Psoas muscle (tissue), 8 donors: ENCODE results near the gene ADCY1. TPM values are rescaled to one million over a fixed set of nuclear protein-coding genes. Genes with fewer than 3 reads are reported as not detected.

Experiments used
- ATAC-seq, 4 donors: fragments of 200-7000 bp; cut with Tn5 transposase; one replicate each; pipeline ENCODE4 v1.9.1; 2020; ENCODE audit warnings: moderate library complexity in 3 of 4, mild to moderate bottlenecking in 2 of 4
- DNase-seq, 2 donors: peaks; one replicate each; pipeline ENCODE4 v3.0.0-alpha.2; 2020
- H3K27ac ChIP-seq: fragments of 200-600 bp; one replicate; pipeline ENCODE4 v1.8.0; 2022
- H3K27me3 ChIP-seq, 3 donors: fragments of 200-600 bp in 1 of 3; one replicate each; pipeline versions ENCODE4 v1.6.1 to v1.8.0; 2013 to 2022; ENCODE audit warnings: low read length in 2 of 3, mild to moderate bottlenecking in 2 of 3, moderate library complexity in 1 of 3; ENCODE audit not compliant: insufficient read depth in 3 of 3
- H3K36me3 ChIP-seq, 2 donors: fragments of 200-600 bp in 1 of 2; one replicate each; pipeline versions ENCODE4 v1.6.1 to v1.8.0; 2013 to 2022; ENCODE audit warnings: low read depth in 1 of 2, mild to moderate bottlenecking in 1 of 2, moderate library complexity in 1 of 2; ENCODE audit not compliant: insufficient read depth in 1 of 2
- H3K4me1 ChIP-seq: fragments of 200-600 bp; one replicate; pipeline ENCODE4 v1.8.0; 2022
- H3K4me3 ChIP-seq: fragments of 200-600 bp; one replicate; pipeline ENCODE4 v1.8.0; 2022; ENCODE audit warnings: mild to moderate bottlenecking
- H3K9me3 ChIP-seq: fragments of 200-600 bp; one replicate; pipeline ENCODE4 v1.8.0; 2022
- WGBS, 3 donors: extraction: QIAGEN DNeasy Blood & Tissue Kit; methylation state at CpG; one replicate each; pipeline versions ENCODE4 v1.1.6 to v1.1.7; 2013; 5-methylcytosine and 5-hydroxymethylcytosine counted together
- intact Hi-C, 2 donors: fragments of 100-400 bp; cut with DNase I; formaldehyde crosslinking; loops; one replicate each; pipeline versions ENCODE4 v1.11.0 to v1.14.2; 2022
- polyA plus RNA-seq, 3 donors: library from polyadenylated mRNA; stranded (reverse); fragments of 200-250 nt; gene quantifications; one replicate each; pipeline ENCODE4 v1.2.3, GENCODE V29; 2013
- total RNA-seq, 4 donors: library from RNA; stranded (reverse); fragmentation: NEBNext Ultra II Directional in 2 of 4; extraction: Animal tissue kit (Norgen Biotek cat#: 25700) in 2 of 4; gene quantifications; one replicate each; pipeline versions ENCODE4 v1.2.1 to v1.2.4, GENCODE V29; 2021 to 2023
- TF ChIP-seq, protein P1 (sequence below): fragments of 200-600 bp; IDR thresholded peaks from one replicate; pipeline ENCODE4 v1.8.0; 2022; ENCODE audit warnings: antibody characterized with exemption
- donor health status: healthy with polysubstance abuse.
- donor health status: DM: no; HTN: no; CAD: no; lungs with moderate emphysema.
- donor health status: Bipolar disorder and iron deficiency.
- donor health status: healthy.
- donor health status: DM: yes; HTN: yes; CAD: no.
- donor health status: DM: no; HTN: no; CAD: no.
- donor health status: DM: no; HTN: no; CAD: no.
- donor health status: DM: yes; HTN: yes; CAD: no.

Gene ADCY1
- total and polyA plus RNA-seq, 7 donors, result 1.3 to 4.3 (median 2.2) TPM

DNA sequence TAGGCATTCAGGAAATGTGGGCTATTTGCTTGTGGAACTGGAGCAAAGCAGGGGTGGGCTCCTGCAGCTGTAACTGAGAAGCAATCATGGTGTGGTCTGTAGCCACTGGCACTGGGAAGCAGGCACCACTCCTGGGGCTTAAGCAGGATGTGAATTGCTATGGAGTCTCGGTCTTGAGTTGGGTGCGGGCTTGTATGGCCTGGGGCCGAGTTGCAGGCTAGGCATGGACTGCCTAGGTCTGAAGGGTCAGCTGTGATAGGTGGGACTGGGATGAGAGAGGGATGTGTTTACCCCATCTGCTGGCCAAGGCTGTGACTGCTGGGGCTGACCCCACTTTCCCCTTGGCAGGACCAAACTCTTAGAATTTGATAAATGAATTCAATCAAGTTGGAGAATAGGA, 43.0 kb downstream of the ADCY1 start:
- TF ChIP-seq, protein P1, sequence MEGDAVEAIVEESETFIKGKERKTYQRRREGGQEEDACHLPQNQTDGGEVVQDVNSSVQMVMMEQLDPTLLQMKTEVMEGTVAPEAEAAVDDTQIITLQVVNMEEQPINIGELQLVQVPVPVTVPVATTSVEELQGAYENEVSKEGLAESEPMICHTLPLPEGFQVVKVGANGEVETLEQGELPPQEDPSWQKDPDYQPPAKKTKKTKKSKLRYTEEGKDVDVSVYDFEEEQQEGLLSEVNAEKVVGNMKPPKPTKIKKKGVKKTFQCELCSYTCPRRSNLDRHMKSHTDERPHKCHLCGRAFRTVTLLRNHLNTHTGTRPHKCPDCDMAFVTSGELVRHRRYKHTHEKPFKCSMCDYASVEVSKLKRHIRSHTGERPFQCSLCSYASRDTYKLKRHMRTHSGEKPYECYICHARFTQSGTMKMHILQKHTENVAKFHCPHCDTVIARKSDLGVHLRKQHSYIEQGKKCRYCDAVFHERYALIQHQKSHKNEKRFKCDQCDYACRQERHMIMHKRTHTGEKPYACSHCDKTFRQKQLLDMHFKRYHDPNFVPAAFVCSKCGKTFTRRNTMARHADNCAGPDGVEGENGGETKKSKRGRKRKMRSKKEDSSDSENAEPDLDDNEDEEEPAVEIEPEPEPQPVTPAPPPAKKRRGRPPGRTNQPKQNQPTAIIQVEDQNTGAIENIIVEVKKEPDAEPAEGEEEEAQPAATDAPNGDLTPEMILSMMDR, result no peak
- Histone ChIP-seq H3K9me3 (peaks cover 33% of the 10 kb centered on the region), H3K4me3 (no peak overlapping the region), H3K27me3 (no peaks in the 10 kb centered on the region), H3K27ac (no peak overlapping the region), H3K36me3 (no peaks in the 10 kb centered on the region), H3K4me1 (no peaks in the 10 kb centered on the region)
- intact Hi-C loops, result no loop called here
- DNase-seq, result no peak
- no peak for ATAC-seq
- WGBS, 3 donors, result 70 to 82% (median 80%) methylated on average over 3 of the region's 3 CpGs

DNA sequence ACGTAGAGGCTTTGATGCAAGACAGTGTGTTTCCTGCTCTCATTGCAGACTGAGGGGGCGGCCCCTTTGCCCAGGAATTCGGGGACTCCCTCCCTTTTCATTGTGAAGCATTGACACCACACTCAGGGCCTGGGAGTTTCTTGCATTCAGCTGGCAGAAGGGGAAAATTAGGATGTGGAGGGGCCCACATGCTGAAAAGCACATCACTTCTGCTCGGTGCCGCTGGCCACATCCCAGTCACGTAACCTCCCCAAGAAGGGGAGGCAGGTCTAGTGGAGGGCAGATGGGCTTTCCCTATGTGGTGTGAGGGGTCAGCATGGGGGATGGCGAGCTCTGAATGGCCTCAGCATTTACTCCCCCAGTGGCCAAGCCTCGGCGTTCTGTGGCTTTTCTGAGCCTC, 47.9 kb downstream of the ADCY1 start:
- TF ChIP-seq, protein P1, result no peak
- H3K36me3 ChIP-seq, result no peaks in the 10 kb centered on the region
- no peak overlapping the region for H3K27ac ChIP-seq
- DNase-seq (no peak), ATAC-seq (no peak)
- H3K4me3 ChIP-seq, result no peak overlapping the region
- H3K9me3 ChIP-seq, result peaks cover 7% of the 10 kb centered on the region
- intact Hi-C loops, result no loop called here
- H3K4me1 ChIP-seq, result no peaks in the 10 kb centered on the region
- 83 to 87% (median 86%) methylated on average over 9 of the region's 9 CpGs for WGBS, 3 donors
- H3K27me3 ChIP-seq, result no peaks in the 10 kb centered on the region

DNA sequence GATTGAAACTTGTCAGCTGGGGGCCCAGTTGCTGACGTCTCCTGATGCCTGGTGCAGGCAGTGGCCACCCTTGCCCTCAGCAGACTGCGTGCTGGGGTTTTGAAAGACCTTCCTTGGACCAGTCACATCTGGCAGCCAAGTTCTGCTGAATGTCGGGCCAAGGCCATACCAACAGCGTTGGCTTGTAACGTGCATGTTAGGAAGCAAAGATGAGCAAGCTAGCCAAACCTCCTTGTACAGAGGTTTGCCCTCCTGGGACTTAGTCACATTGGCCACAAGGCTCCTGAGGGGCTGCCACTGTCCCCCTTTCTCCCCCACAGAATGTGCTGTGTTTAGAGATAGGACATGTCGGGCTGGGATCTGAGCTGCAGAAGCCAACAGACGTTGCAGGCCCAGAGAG, 49.0 kb downstream of the ADCY1 start:
- DNase-seq, result no peak
- Histone ChIP-seq H3K27me3 (no peaks in the 10 kb centered on the region), H3K36me3 (no peaks in the 10 kb centered on the region), H3K27ac (no peak overlapping the region), H3K4me3 (no peak overlapping the region), H3K4me1 (no peaks in the 10 kb centered on the region), H3K9me3 (peaks cover 7% of the 10 kb centered on the region)
- TF ChIP-seq, protein P1, result no peak
- intact Hi-C loops, result no loop called here
- ATAC-seq, result no peak
- 79 to 84% (median 79%) methylated on average over 7 of the region's 7 CpGs for WGBS, 3 donors

DNA sequence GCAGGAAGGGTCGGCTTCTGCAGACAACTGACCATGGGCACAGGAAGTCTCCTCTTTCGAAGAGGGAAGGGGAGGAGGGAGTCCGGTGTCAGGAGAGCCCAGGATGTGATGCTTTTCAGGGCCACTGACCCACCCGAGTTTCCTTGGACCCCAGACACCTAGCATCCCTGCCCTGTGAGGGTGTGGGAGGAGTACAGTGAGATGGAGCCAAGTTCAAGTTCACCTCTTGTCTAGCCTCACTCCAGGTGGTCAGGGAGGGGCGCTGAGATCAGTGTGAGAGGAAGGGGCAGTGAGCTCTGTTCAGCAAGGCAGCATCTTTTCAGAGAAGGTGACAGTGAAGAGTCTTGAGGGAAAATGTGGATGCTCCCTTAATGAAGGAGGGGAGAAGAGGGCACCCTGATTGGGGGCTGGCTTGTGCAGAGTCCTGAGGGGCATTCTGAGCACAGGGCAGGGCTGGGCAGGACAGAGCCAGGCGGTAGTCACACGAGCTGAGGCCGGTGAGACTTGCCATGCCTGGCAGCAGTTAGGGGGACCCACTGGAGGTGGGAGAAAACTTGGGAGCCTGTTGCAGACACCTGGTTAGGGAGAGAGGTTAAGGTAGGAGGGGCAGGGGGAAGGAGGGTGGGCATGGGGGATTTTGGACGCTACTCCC, 49.7 kb downstream of the ADCY1 start:
- DNase-seq (no peak), ATAC-seq (no peak)
- no peak overlapping the region for H3K27ac ChIP-seq
- WGBS, 3 donors, result 74 to 76% (median 75%) methylated on average over 9 of the region's 9 CpGs
- H3K4me1 ChIP-seq, result no peaks in the 10 kb centered on the region
- no peaks in the 10 kb centered on the region for H3K36me3 ChIP-seq
- intact Hi-C loops, result no loop called here
- no peak overlapping the region for H3K4me3 ChIP-seq
- TF ChIP-seq, protein P1, result no peak
- H3K27me3 ChIP-seq, result no peaks in the 10 kb centered on the region
- peaks cover 6% of the 10 kb centered on the region for H3K9me3 ChIP-seq

DNA sequence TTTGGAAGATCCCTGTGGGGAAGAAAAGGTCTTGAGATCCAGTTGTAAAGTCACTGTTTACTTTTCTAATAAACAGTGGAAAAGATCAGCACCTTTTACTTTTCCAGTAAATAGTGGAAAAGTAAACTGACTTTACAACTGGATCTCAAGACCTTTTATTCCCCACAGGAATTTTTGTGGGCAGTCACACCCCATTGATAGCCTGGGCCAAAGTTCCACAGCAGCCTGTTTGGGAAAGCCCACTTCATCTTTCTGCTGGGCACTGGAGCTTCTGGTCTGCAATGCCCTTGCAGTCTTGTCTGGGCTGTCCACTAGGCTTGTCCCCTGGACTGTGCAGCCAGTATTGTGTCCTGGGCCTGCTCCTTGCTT, 50.2 kb downstream of the ADCY1 start:
- H3K27ac ChIP-seq, result no peak overlapping the region
- no peaks in the 10 kb centered on the region for H3K36me3 ChIP-seq
- TF ChIP-seq, protein P1, result no peak
- DNase-seq (no peak), ATAC-seq (no peak)
- intact Hi-C loops, result no loop called here
- peaks cover under 1% of the 10 kb centered on the region for H3K9me3 ChIP-seq
- no peak overlapping the region for H3K4me3 ChIP-seq
- no peaks in the 10 kb centered on the region for H3K27me3 ChIP-seq
- no peaks in the 10 kb centered on the region for H3K4me1 ChIP-seq
